ENCODE results near the gene DQX1.

Gene DQX1

GRCh38 chr2:74499940-74500577 lies 26.0 kb downstream of the DQX1 start:
- H3K4me3 ChIP-seq (ENCODE audit: low read depth, low read length) = no peak overlapping the region
- DNase-seq (ENCODE audit: low read depth) = no peak
- TF ChIP-seq CTCF (IDR thresholded peaks at IDR 0.05; ENCODE audit: low read depth, low read length) (no peak), POLR2A (IDR thresholded peaks at IDR 0.05; ENCODE audit: extremely low read depth, insufficient read length) (no peak), MYC (IDR thresholded peaks at IDR 0.05; ENCODE audit: low read depth, low read length) (no peak)
- TF ChIP-seq, protein P1, sequence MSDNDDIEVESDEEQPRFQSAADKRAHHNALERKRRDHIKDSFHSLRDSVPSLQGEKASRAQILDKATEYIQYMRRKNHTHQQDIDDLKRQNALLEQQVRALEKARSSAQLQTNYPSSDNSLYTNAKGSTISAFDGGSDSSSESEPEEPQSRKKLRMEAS (IDR thresholded peaks at IDR 0.05; ENCODE audit: low read depth, low read length) = no peak

- TF ChIP-seq, protein P1 (IDR thresholded peaks at IDR 0.05; ENCODE audit: low read depth, low read length) = no peak
- TF ChIP-seq CTCF (IDR thresholded peaks at IDR 0.05; ENCODE audit: low read depth, low read length) (no peak), POLR2A (IDR thresholded peaks at IDR 0.05; ENCODE audit: extremely low read depth, insufficient read length) (no peak)
- H3K4me3 ChIP-seq (ENCODE audit: low read depth, low read length) = no peak within 1 kb of the TSS
- no peak for DNase-seq (ENCODE audit: low read depth)
Observed at GRCh38 chr2:74499267-74499939, 26.6 kb downstream of the DQX1 start, which contains the start of gene LBX2. TSS of gene LBX2 (minus strand) at chr2:74499603. CDS start at chr2:74499537, 66 bp downstream.

DNA sequence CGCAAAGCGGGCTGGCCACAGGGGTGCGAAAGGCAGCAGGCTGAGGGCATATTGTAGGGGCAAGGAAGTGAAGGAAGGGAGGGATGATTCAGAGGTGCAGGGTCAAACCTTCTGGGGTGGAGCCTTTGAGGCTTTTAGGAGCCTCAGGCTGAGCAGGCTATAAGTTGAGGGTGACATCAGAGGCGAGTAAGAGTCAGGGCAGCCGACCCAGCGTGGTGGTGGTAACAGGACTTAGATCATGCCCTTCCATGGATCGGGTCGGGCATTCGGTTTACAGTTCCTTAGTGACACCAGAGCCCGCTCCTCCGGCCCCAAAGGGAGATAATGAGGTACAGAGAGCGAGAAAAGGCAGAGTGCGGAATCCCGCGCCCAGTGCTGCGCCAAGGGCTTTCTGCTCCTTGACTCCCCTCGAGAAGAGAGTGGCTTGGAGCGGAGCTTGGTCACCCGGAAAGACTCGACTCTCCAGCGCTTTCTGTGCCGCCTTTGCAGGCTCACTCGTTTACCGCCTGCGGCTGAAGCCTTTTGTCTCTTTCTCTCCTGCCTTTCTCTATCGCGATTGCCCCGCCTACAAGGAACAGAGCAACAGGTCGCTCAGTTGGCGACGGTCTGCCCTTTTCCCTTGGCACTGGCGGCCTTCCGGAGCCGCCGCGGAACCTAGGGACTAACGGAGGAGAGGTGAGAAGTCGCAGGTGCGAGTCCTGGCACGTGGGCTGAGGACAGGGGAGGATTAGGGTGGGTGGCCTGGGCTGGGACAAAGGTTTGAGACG lies 27.3 kb downstream of the DQX1 start:
- TF ChIP-seq MYC (IDR thresholded peaks at IDR 0.05; ENCODE audit: low read depth, low read length) (no peak), POLR2A (IDR thresholded peaks at IDR 0.05; ENCODE audit: extremely low read depth, insufficient read length) (no peak)
- TF ChIP-seq, protein P1 (IDR thresholded peaks at IDR 0.05; ENCODE audit: low read depth, low read length) = no peak
- peak; percentile 62 for DNase-seq (ENCODE audit: low read depth)
- no peak overlapping the region for H3K4me3 ChIP-seq (ENCODE audit: low read depth, low read length)

GRCh38 chr2:74497777-74498499 lies 28.1 kb downstream of the DQX1 start:
- H3K4me3 ChIP-seq (ENCODE audit: low read depth, low read length) = no peak overlapping the region
- no peak for DNase-seq (ENCODE audit: low read depth)
- no peak for TF ChIP-seq POLR2A (IDR thresholded peaks at IDR 0.05; ENCODE audit: extremely low read depth, insufficient read length)
- TF ChIP-seq, protein P1 (IDR thresholded peaks at IDR 0.05; ENCODE audit: low read depth, low read length) = no peak
- no peak for TF ChIP-seq CTCF (IDR thresholded peaks at IDR 0.05; ENCODE audit: low read depth, low read length)
- no peak for TF ChIP-seq MYC (IDR thresholded peaks at IDR 0.05; ENCODE audit: low read depth, low read length)

- H3K4me3 ChIP-seq (ENCODE audit: low read depth, low read length) = no peak overlapping the region
- DNase-seq (ENCODE audit: low read depth) = no peak
- TF ChIP-seq MYC (IDR thresholded peaks at IDR 0.05; ENCODE audit: low read depth, low read length) = no peak
- TF ChIP-seq, protein P1 (IDR thresholded peaks at IDR 0.05; ENCODE audit: low read depth, low read length) = no peak
- TF ChIP-seq POLR2A (IDR thresholded peaks at IDR 0.05; ENCODE audit: extremely low read depth, insufficient read length) = no peak
- no peak for TF ChIP-seq CTCF (IDR thresholded peaks at IDR 0.05; ENCODE audit: low read depth, low read length)
Observed at GRCh38 chr2:74496997-74497776, 28.8 kb downstream of the DQX1 start.

Measured in NB4 (cell line).